HEK293 (cell line): ENCODE data around the gene MRPL41.

Experiments used
- ATF2 ChIP-seq: fragments of 450-650 bp; formaldehyde crosslinking; IDR thresholded peaks from 2 replicates; pipeline ENCODE4 v1.5.1; 2016; ENCODE audit warnings: missing biosample characterization, missing genetic modification characterization, low read depth
- BCL11B ChIP-seq: fragments of 450-650 bp; formaldehyde crosslinking; IDR thresholded peaks from 2 replicates; pipeline ENCODE4 v1.5.1; 2016; ENCODE audit warnings: low read depth, missing biosample characterization, missing genetic modification characterization
- EGR2 ChIP-seq: fragments of 450-650 bp; formaldehyde crosslinking; IDR thresholded peaks from 2 replicates; pipeline ENCODE4 v1.5.1; 2016; ENCODE audit warnings: low read depth, missing biosample characterization, missing genetic modification characterization
- KLF16 ChIP-seq: fragments of 450-650 bp; formaldehyde crosslinking; IDR thresholded peaks from 2 replicates; pipeline ENCODE4 v1.5.1; 2017; ENCODE audit warnings: missing biosample characterization, missing genetic modification characterization
- OVOL3 ChIP-seq: fragments of 450-650 bp; formaldehyde crosslinking; IDR thresholded peaks from 2 replicates; pipeline ENCODE4 v1.5.1; 2016; ENCODE audit warnings: missing biosample characterization, missing genetic modification characterization
- PRDM10 ChIP-seq: fragments of 450-650 bp; formaldehyde crosslinking; IDR thresholded peaks from 2 replicates; pipeline ENCODE4 v1.5.1; 2016; ENCODE audit warnings: missing biosample characterization, missing genetic modification characterization
- PRDM2 ChIP-seq: fragments of 450-650 bp; formaldehyde crosslinking; IDR thresholded peaks from 2 replicates; pipeline ENCODE4 v1.5.1; 2016; ENCODE audit warnings: missing biosample characterization, missing genetic modification characterization, borderline replicate concordance
- PRDM6 ChIP-seq: fragments of 450-650 bp; formaldehyde crosslinking; IDR thresholded peaks from 2 replicates; pipeline ENCODE4 v1.5.1; 2017; ENCODE audit warnings: missing biosample characterization, missing genetic modification characterization
- SP2 ChIP-seq: fragments of 450-650 bp; formaldehyde crosslinking; IDR thresholded peaks from 2 replicates; pipeline ENCODE4 v1.5.1; 2016; ENCODE audit warnings: missing biosample characterization, missing genetic modification characterization
- WT1 ChIP-seq: fragments of 450-650 bp; formaldehyde crosslinking; IDR thresholded peaks from 2 replicates; pipeline ENCODE4 v1.5.1; 2016; ENCODE audit warnings: missing biosample characterization, missing genetic modification characterization
- ZFP3 ChIP-seq: fragments of 450-650 bp; formaldehyde crosslinking; IDR thresholded peaks from 2 replicates; pipeline ENCODE4 v1.5.1; 2016; ENCODE audit warnings: low read depth, missing biosample characterization, missing genetic modification characterization
- ZNF114 ChIP-seq: fragments of 450-650 bp; formaldehyde crosslinking; IDR thresholded peaks from 2 replicates; pipeline ENCODE4 v1.5.0; 2017; ENCODE audit warnings: missing biosample characterization, missing genetic modification characterization
- ZNF132 ChIP-seq: fragments of 450-650 bp; formaldehyde crosslinking; IDR thresholded peaks from 2 replicates; pipeline ENCODE4 v1.5.1; 2017; ENCODE audit warnings: missing biosample characterization, missing genetic modification characterization, borderline replicate concordance
- ZNF140 ChIP-seq: fragments of 450-650 bp; formaldehyde crosslinking; IDR thresholded peaks from 2 replicates; pipeline ENCODE4 v1.5.1; 2016; ENCODE audit warnings: missing biosample characterization, missing genetic modification characterization
- ZNF157 ChIP-seq: fragments of 450-650 bp; formaldehyde crosslinking; IDR thresholded peaks from 2 replicates; pipeline ENCODE4 v1.5.1; 2016; ENCODE audit warnings: missing biosample characterization, missing genetic modification characterization
- ZNF175 ChIP-seq: fragments of 450-650 bp; formaldehyde crosslinking; IDR thresholded peaks from 2 replicates; pipeline ENCODE4 v1.5.1; 2016; ENCODE audit warnings: missing biosample characterization, missing genetic modification characterization
- ZNF214 ChIP-seq: fragments of 450-650 bp; formaldehyde crosslinking; IDR thresholded peaks from 2 replicates; pipeline ENCODE4 v1.5.1; 2017; ENCODE audit warnings: missing biosample characterization, mild to moderate bottlenecking, missing genetic modification characterization, borderline replicate concordance
- ZNF292 ChIP-seq: fragments of 450-650 bp; formaldehyde crosslinking; IDR thresholded peaks from 2 replicates; pipeline ENCODE4 v1.5.1; 2016; ENCODE audit warnings: low read depth, missing biosample characterization, missing genetic modification characterization, borderline replicate concordance
- ZNF302 ChIP-seq: fragments of 450-650 bp; formaldehyde crosslinking; IDR thresholded peaks from 2 replicates; pipeline ENCODE4 v1.5.1; 2016; ENCODE audit warnings: missing biosample characterization, missing genetic modification characterization, low read depth
- ZNF561 ChIP-seq: fragments of 450-650 bp; IDR thresholded peaks from 2 replicates; pipeline ENCODE4 v1.5.1; 2018; ENCODE audit warnings: missing biosample characterization, missing genetic modification characterization, borderline replicate concordance
- ZNF623 ChIP-seq: fragments of 450-650 bp; formaldehyde crosslinking; IDR thresholded peaks from 2 replicates; pipeline ENCODE4 v1.5.1; 2016; ENCODE audit warnings: missing biosample characterization, missing genetic modification characterization
- ZNF707 ChIP-seq: fragments of 450-650 bp; formaldehyde crosslinking; IDR thresholded peaks from 2 replicates; pipeline ENCODE4 v1.5.1; 2016; ENCODE audit warnings: missing biosample characterization, missing genetic modification characterization
- ZNF747 ChIP-seq: fragments of 450-650 bp; formaldehyde crosslinking; IDR thresholded peaks from 2 replicates; pipeline ENCODE4 v1.5.1; 2016; ENCODE audit warnings: missing biosample characterization, missing genetic modification characterization
- ZNF768 ChIP-seq: fragments of 450-650 bp; formaldehyde crosslinking; IDR thresholded peaks from 2 replicates; pipeline ENCODE4 v1.5.1; 2018; ENCODE audit warnings: missing biosample characterization, mild to moderate bottlenecking, missing genetic modification characterization
- ZNF792 ChIP-seq: fragments of 450-650 bp; formaldehyde crosslinking; IDR thresholded peaks from 2 replicates; pipeline ENCODE4 v1.5.1; 2016; ENCODE audit warnings: missing biosample characterization, missing genetic modification characterization
- ZSCAN23 ChIP-seq: fragments of 450-650 bp; formaldehyde crosslinking; IDR thresholded peaks from 2 replicates; pipeline ENCODE4 v1.5.1; 2016; ENCODE audit warnings: missing biosample characterization, missing genetic modification characterization

MRPL41 gene

GRCh38 chr9:137578518-137579258 lies 27.0 kb downstream of the MRPL41 start, which contains the start of gene DPH7 (continued):
- no peak for TF ChIP-seq ZFP3 (tag by site-specific recombination)
- no peak for TF ChIP-seq ZNF140 (tag by site-specific recombination)
- no peak for TF ChIP-seq OVOL3 (tag by site-specific recombination)
- no peak for TF ChIP-seq ZNF792 (tag by site-specific recombination)
- no peak for TF ChIP-seq ZNF623
- TF ChIP-seq ZSCAN23 (tag by site-specific recombination): no peak
- peak; percentile 99 for TF ChIP-seq ZNF561
- no peak for TF ChIP-seq ZNF114 (tag by site-specific recombination)
- no peak for TF ChIP-seq ZNF157 (tag by site-specific recombination)
- peak; percentile 82 for TF ChIP-seq SP2 (tag by site-specific recombination)
- TF ChIP-seq ZNF768: no peak
- no peak for TF ChIP-seq PRDM2 (tag by site-specific recombination)
- no peak for TF ChIP-seq ZNF175
- TF ChIP-seq PRDM6: no peak
- TF ChIP-seq ATF2 (tag by site-specific recombination): no peak
- TF ChIP-seq ZNF132 (tag by site-specific recombination): no peak
- no peak; the same call in 1 of the 2 replicates for TF ChIP-seq WT1 (tag by site-specific recombination)
- no peak for TF ChIP-seq ZNF302 (tag by site-specific recombination)
- no peak for TF ChIP-seq ZNF747
- no peak for TF ChIP-seq ZNF214 (tag by site-specific recombination)
- TF ChIP-seq KLF16: peak; percentile 41; the same call in 1 of the 2 replicates
- TF ChIP-seq PRDM10 (tag by site-specific recombination): peak; percentile 76
- TF ChIP-seq ZNF292: no peak
- TF ChIP-seq BCL11B (tag by site-specific recombination): peak; percentile 59; the same call in 1 of the 2 replicates
- no peak for TF ChIP-seq ZNF707
- TF ChIP-seq EGR2: no peak
- TF ChIP-seq, all 188 proteins: peak for 62
